OCI-LY7 (cell line): ENCODE results near the gene RNF207. TPM values are rescaled to one million over a fixed set of nuclear protein-coding genes. Genes with fewer than 3 reads are reported as not detected.

Experiments used
- BruUV-seq: library from RNA; stranded (reverse); fragments of 400-500 nt; replicated peaks from 2 replicates; lab custom pipeline; 2021; lab: Mats Ljungman, UMichigan
- CTCF ChIA-PET: fragments of 300-600 bp; sonication (Branson Sonifier 250); formaldehyde crosslinking; loops from one replicate; lab custom pipeline; 2022; ENCODE audit warnings: antibody characterized with exemption; ENCODE audit not compliant: unreplicated experiment; lab: Charles Lee
- POLR2A ChIA-PET: fragments of 300-600 bp; sonication (Branson Sonifier 250); formaldehyde crosslinking; loops from one replicate; lab custom pipeline; 2022; ENCODE audit warnings: antibody characterized with exemption; lab: Charles Lee
- DNase-seq: peaks from one replicate; pipeline ENCODE4 v3.0.0-alpha.2; 2015; ENCODE audit warnings: low spot score
- H2AFZ ChIP-seq: fragments of 200-600 bp; sonication (generic), shearing (Covaris generic); 2 replicates; pipeline ENCODE4 v1.6.1; 2014; ENCODE audit warnings: mild to moderate bottlenecking, antibody characterized with exemption, low read length, moderate library complexity
- H3K27ac ChIP-seq: fragments of 200-600 bp; sonication (generic); 2 replicates; pipeline ENCODE4 v1.5.1; 2014; ENCODE audit warnings: mixed run types, low read depth, mild to moderate bottlenecking, moderate library complexity, low read length, inconsistent platforms; ENCODE audit not compliant: poor library complexity, severe bottlenecking
- H3K36me3 ChIP-seq: fragments of 200-600 bp; sonication (generic); 2 replicates; pipeline ENCODE4 v1.6.1; 2014; ENCODE audit warnings: mild to moderate bottlenecking, antibody characterized with exemption, low read length, moderate library complexity, mixed read lengths; ENCODE audit not compliant: insufficient read depth
- H3K4me1 ChIP-seq: fragments of 200-600 bp; sonication (generic); 2 replicates; pipeline ENCODE4 v1.5.1; 2014; ENCODE audit warnings: mild to moderate bottlenecking, low read length; ENCODE audit not compliant: insufficient read depth, poor library complexity, severe bottlenecking
- H3K4me2 ChIP-seq: fragments of 200-600 bp; sonication (generic); 2 replicates; pipeline ENCODE4 v1.6.1; 2014; ENCODE audit warnings: mild to moderate bottlenecking, low read length
- H3K4me3 ChIP-seq: fragments of 200-600 bp; sonication (generic); 2 replicates; pipeline ENCODE4 v1.5.1; 2014; ENCODE audit warnings: mild to moderate bottlenecking, low read depth, low read length; ENCODE audit not compliant: poor library complexity, severe bottlenecking
- H3K79me2 ChIP-seq: fragments of 200-600 bp; sonication (generic); 2 replicates; pipeline ENCODE4 v1.6.1; 2016; ENCODE audit warnings: low read depth, mild to moderate bottlenecking, low read length, moderate library complexity, mixed read lengths; ENCODE audit not compliant: insufficient read depth
- H3K9me2 ChIP-seq: fragments of 200-600 bp; sonication (generic); 2 replicates; pipeline ENCODE4 v1.6.1; 2016; ENCODE audit warnings: mild to moderate bottlenecking, low read length, mixed read lengths; ENCODE audit not compliant: insufficient read depth
- H3K9me3 ChIP-seq: fragments of 200-600 bp; sonication (generic); 2 replicates; pipeline ENCODE4 v1.6.1; 2014; ENCODE audit warnings: mild to moderate bottlenecking, mixed run types, low read length, mixed read lengths
- H4K20me1 ChIP-seq: fragments of 200-600 bp; sonication (generic); 2 replicates; pipeline ENCODE4 v1.6.1; 2014; ENCODE audit warnings: mild to moderate bottlenecking, antibody characterized with exemption, low read length, moderate library complexity, mixed read lengths; ENCODE audit not compliant: insufficient read depth
- EZH2phosphoT487 ChIP-seq: fragments of 200-600 bp; sonication (generic); IDR thresholded peaks from 2 replicates; pipeline ENCODE4 v1.6.1; 2018; ENCODE audit warnings: low read depth, borderline replicate concordance, mild to moderate bottlenecking, mixed run types, antibody characterized with exemption, low read length, moderate library complexity, mixed read lengths
- intact Hi-C: fragments of 100-400 bp; cut with micrococcal nuclease; formaldehyde crosslinking; loops from one replicate; pipeline ENCODE4 v1.10.0; 2022; ENCODE audit not compliant: unreplicated experiment
- total RNA-seq, 2 experiments: library from RNA; depleted of rRNA in 1 of 2; stranded (reverse); fragments of >200 nt in 1 of 2; shearing (Covaris generic) in 1 of 2; gene quantifications; 2 replicates each; pipeline ENCODE4 v1.2.3, GENCODE V29; 2014 to 2022
- TF ChIP-seq, protein P1 (sequence below): fragments of 200-600 bp; sonication (generic); conservative IDR thresholded peaks from 2 replicates; pipeline ENCODE4 v1.5.1; 2014; ENCODE audit warnings: mild to moderate bottlenecking, antibody characterized with exemption, low read length, moderate library complexity, mixed read lengths

Gene RNF207
- total RNA-seq, 2 experiments from 2014 or later: not detected

DNA sequence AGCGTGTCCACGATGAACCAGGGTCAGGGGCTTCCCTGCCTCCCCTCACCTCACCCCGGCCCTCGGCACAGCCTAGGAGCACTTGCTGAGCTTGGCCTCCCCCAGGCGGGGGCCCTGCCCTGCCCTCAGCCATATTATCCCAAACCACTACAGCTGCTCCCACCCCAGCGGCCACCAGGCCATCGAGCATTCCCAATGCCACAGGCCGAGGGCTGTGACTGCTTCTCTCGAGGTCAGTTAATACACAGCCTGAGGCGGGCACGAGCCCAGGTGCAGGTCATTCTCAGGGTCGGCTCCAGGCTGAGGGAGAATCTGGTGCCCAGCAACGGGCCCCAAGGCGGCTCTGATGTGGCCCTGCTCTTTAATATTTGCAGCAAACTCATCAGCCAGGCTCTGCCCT lies 63.4 kb downstream of the RNF207 start:
- H2AFZ ChIP-seq: no peak overlapping the region
- intact Hi-C loops: no loop called here
- H4K20me1 ChIP-seq: no peaks in the 10 kb centered on the region
- H3K4me1 ChIP-seq: no peaks in the 10 kb centered on the region
- no peak for DNase-seq
- H3K9me3 ChIP-seq: no peaks in the 10 kb centered on the region
- ChIA-PET CTCF (no interaction called here), POLR2A (no interaction called here)
- H3K79me2 ChIP-seq: no peaks in the 10 kb centered on the region
- H3K27ac ChIP-seq: no peak overlapping the region
- TF ChIP-seq, protein P1, sequence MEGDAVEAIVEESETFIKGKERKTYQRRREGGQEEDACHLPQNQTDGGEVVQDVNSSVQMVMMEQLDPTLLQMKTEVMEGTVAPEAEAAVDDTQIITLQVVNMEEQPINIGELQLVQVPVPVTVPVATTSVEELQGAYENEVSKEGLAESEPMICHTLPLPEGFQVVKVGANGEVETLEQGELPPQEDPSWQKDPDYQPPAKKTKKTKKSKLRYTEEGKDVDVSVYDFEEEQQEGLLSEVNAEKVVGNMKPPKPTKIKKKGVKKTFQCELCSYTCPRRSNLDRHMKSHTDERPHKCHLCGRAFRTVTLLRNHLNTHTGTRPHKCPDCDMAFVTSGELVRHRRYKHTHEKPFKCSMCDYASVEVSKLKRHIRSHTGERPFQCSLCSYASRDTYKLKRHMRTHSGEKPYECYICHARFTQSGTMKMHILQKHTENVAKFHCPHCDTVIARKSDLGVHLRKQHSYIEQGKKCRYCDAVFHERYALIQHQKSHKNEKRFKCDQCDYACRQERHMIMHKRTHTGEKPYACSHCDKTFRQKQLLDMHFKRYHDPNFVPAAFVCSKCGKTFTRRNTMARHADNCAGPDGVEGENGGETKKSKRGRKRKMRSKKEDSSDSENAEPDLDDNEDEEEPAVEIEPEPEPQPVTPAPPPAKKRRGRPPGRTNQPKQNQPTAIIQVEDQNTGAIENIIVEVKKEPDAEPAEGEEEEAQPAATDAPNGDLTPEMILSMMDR: no peak
- TF ChIP-seq EZH2phosphoT487: no peak
- no peaks in the 10 kb centered on the region for H3K36me3 ChIP-seq
- no TSS peak for BruUV-seq
- H3K4me2 ChIP-seq: no peak overlapping the region
- H3K4me3 ChIP-seq: no peak overlapping the region
- H3K9me2 ChIP-seq: no peaks in the 10 kb centered on the region

DNA sequence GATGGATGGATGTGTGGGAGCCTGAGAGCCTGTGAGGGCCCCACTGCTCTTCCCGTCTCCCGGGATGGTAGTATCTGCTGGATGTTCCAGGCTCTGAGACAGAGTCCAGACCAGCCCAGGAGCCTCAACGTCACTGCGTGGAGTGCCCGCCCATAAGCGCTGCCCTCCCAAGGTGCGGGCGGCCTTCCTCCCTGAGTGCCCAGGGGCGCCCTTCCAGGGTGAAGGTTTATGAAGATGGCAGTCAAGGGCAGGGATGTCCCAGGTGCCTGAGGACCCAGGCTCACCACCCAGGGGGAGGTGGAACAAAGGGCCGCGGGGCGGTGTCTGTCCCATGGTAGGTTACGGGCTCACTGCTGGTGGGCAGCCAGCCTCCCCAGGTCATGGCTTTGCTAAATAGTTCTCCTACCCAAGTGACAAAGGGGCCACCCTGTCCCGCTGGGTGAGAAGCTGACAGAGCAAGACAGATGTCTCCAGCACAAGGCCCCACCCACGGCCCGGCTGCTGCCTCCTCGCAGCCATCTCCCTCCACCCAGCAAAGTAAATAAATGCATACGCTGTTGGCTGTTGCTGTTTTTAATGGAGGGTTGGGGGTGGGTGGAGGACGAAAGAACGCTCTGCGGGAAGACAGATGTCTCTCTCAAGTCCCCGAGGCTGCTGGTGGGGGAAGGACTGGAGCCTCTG lies 63.9 kb downstream of the RNF207 start:
- no peaks in the 10 kb centered on the region for H3K36me3 ChIP-seq
- no peaks in the 10 kb centered on the region for H3K79me2 ChIP-seq
- no peaks in the 10 kb centered on the region for H3K9me3 ChIP-seq
- no peak for TF ChIP-seq EZH2phosphoT487
- TF ChIP-seq, protein P1: no peak
- H3K9me2 ChIP-seq: no peaks in the 10 kb centered on the region
- H4K20me1 ChIP-seq: no peaks in the 10 kb centered on the region
- no peak for DNase-seq
- H3K4me1 ChIP-seq: no peaks in the 10 kb centered on the region
- H3K27ac ChIP-seq: no peak overlapping the region
- ChIA-PET CTCF (no interaction called here), POLR2A (no interaction called here)
- H2AFZ ChIP-seq: no peak overlapping the region
- no peak overlapping the region for H3K4me3 ChIP-seq
- intact Hi-C loops: no loop called here
- no TSS peak for BruUV-seq
- H3K4me2 ChIP-seq: no peak overlapping the region

DNA sequence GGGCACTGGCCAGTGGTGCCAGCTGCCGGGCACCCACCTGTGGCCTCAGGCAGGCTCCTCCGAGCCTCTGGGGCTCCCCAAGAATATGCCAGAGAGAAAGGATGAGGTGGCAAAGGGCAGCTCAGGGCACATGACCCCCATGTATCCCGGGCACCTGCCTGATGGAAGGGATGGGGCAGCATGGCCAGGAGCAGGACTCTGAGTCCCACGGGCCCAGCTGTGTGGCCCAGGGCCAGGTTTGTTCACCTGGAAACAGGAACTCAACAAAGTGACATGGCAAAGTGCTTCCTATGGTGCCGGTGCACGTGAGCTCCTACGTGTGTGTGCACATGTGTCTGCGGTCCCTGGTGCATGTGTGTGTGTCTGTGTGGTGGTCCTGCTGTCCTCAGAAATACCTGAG lies 64.5 kb downstream of the RNF207 start:
- intact Hi-C loops: no loop called here
- TF ChIP-seq, protein P1: no peak
- no peak for TF ChIP-seq EZH2phosphoT487
- DNase-seq: no peak
- H3K9me3 ChIP-seq: no peaks in the 10 kb centered on the region
- no peaks in the 10 kb centered on the region for H4K20me1 ChIP-seq
- no peaks in the 10 kb centered on the region for H3K79me2 ChIP-seq
- no peaks in the 10 kb centered on the region for H3K36me3 ChIP-seq
- no peak overlapping the region for H3K4me3 ChIP-seq
- H3K9me2 ChIP-seq: no peaks in the 10 kb centered on the region
- no peak overlapping the region for H2AFZ ChIP-seq
- H3K4me2 ChIP-seq: no peak overlapping the region
- CTCF ChIA-PET: no interaction called here
- no TSS peak for BruUV-seq
- H3K27ac ChIP-seq: no peak overlapping the region
- POLR2A ChIA-PET: no interaction called here
- no peaks in the 10 kb centered on the region for H3K4me1 ChIP-seq
